Uterus (tissue), 4 donors: Measurements from ENCODE around the gene TRIM41. TPM values are rescaled to one million over a fixed set of nuclear protein-coding genes. Genes with fewer than 3 reads are reported as not detected.

Source experiments
- DNase-seq, 2 donors: peaks; one replicate each; pipeline ENCODE4 v3.0.0-alpha.2; 2019 to 2020
- H3K27ac ChIP-seq, 2 donors: fragments of 200-600 bp; sonication (generic); 1 replicate in 1 of 2; 2 replicates in 1 of 2; pipeline ENCODE4 v1.5.1; 2016 to 2018
- H3K27me3 ChIP-seq, 2 donors: fragments of 200-600 bp; sonication (generic); one replicate each; pipeline ENCODE4 v1.5.1; 2018 to 2019; ENCODE audit warnings: control low read depth in 1 of 2
- H3K36me3 ChIP-seq, 2 donors: fragments of 200-600 bp; sonication (generic); one replicate each; pipeline ENCODE4 v1.5.1; 2019; ENCODE audit warnings: control low read depth in 1 of 2
- H3K4me1 ChIP-seq, 2 donors: fragments of 200-600 bp; sonication (generic); one replicate each; pipeline ENCODE4 v1.5.1; 2018 to 2019; ENCODE audit warnings: control low read depth in 1 of 2
- H3K4me3 ChIP-seq, 2 donors: fragments of 200-600 bp; sonication (generic); 1 replicate in 1 of 2; 2 replicates in 1 of 2; pipeline ENCODE4 v1.5.1; 2018 to 2019; ENCODE audit warnings: mild to moderate bottlenecking in 1 of 2
- H3K9me3 ChIP-seq, 2 donors: fragments of 200-600 bp; sonication (generic); one replicate each; pipeline ENCODE4 v1.5.1; 2019; ENCODE audit warnings: control low read depth in 1 of 2
- CTCF ChIP-seq, 4 experiments: fragments of 200-600 bp in 2 of 4; fragments of 450-650 bp in 2 of 4; sonication (generic) in 2 of 4; IDR thresholded peaks; one replicate each; pipeline ENCODE4 v1.5.1; 2016 to 2019; ENCODE audit warnings: antibody characterized with exemption in 4 of 4, mild to moderate bottlenecking in 2 of 4, moderate library complexity in 1 of 4
- POLR2A ChIP-seq, 2 donors: fragments of 450-650 bp; IDR thresholded peaks; one replicate each; pipeline ENCODE4 v1.6.1; 2016; ENCODE audit warnings: antibody characterized with exemption in 2 of 2, mild to moderate bottlenecking in 1 of 2, moderate library complexity in 1 of 2
- intact Hi-C: fragments of 100-400 bp; cut with DNase I; formaldehyde crosslinking; loops from one replicate; pipeline ENCODE4 v1.15.1; 2023; ENCODE audit warnings: low total_unique reads
- total RNA-seq, 4 donors: library from RNA; depleted of rRNA in 3 of 4; stranded (reverse); fragments of >200 nt in 3 of 4; gene quantifications; one replicate each; pipeline versions ENCODE4 v1.1.0 to v1.2.4, GENCODE V29; 2014 to 2023
- donor health status: DM: yes; HTN: yes; CAD: no.

TRIM41 gene
- total RNA-seq, 4 donors from 2014 or later, result 4.7 to 18.8 (median 12.2) TPM

DNA sequence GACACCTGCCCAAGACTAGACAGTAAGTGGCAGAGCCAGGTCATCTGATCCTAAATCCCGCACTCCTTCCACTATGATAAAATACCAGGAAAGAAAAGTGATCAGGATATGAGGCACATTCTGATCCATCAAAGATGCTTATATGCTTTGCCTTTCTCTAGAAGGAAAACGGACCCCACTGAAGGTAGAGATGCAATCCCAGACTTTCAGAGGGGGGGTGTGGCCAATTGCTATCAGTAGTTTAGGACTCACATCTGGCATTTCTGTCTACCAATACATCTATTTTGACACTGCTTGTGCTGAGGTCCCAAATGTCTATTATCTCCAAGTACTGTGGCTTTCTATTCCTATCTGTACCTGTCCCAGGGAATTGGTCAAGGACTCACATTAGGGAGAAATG is 36.2 kb downstream of the TRIM41 start:
- no peak for DNase-seq
- H3K9me3 ChIP-seq, result no peaks in the 10 kb centered on the region
- no peak for TF ChIP-seq CTCF (IDR thresholded peaks at IDR 0.05)
- TF ChIP-seq POLR2A (IDR thresholded peaks at IDR 0.05), result no peak
- H3K36me3 ChIP-seq, result no peaks in the 10 kb centered on the region
- H3K4me1 ChIP-seq, result peaks cover 11% of the 10 kb centered on the region in 2 donors
- peak overlapping the region; percentile 60 to 80 for H3K4me3 ChIP-seq
- intact Hi-C loops, result no loop called here
- no peaks in the 10 kb centered on the region for H3K27me3 ChIP-seq
- H3K27ac ChIP-seq, result peak overlapping the region; percentile 86 to 95

DNA sequence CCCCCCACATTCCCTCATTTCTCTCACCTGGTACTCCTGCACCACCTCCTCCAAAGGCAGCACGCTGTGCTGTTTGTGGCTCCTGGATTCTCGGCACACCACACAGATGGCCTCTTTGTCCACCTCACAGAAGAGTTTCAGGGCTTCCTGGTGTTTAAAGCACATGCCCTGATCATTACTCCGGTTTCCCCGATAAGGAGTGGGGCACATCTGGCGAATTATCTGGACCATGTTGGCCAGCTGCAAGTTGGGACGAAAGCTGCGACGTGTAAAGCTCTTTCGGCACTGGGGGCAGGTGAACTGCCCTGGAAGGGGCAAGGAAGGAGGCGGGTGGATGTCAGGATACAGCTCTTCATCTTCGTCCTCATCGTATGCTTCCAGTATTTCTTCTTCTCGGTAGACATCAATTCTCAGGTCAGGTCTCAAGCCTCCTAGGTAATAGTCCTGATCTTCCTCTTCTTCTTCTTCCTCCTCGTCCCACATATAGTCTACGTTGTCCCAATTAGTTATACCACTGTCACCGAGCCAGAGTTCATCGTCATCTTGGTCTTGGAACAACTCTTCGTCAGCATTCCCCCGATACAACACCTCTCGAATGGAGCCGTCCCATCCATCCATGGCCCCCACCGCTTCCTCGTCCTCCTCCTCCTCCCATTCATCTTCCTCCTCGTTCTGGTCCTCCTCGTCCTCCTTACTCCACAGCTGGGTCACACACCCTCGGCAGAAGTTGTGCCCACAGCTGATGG is 37.1 kb downstream of the TRIM41 start:
- TF ChIP-seq CTCF (IDR thresholded peaks at IDR 0.05) (no peak), POLR2A (IDR thresholded peaks at IDR 0.05) (no peak)
- intact Hi-C loops, result no loop called here
- Histone ChIP-seq H3K27ac (peak overlapping the region; percentile 86 to 95), H3K4me3 (peak overlapping the region; percentile 60 to 80), H3K27me3 (no peaks in the 10 kb centered on the region), H3K36me3 (no peaks in the 10 kb centered on the region), H3K4me1 (peaks cover 11% of the 10 kb centered on the region in 2 donors), H3K9me3 (no peaks in the 10 kb centered on the region)
- DNase-seq, result no peak

- peak; percentile 83 to 87 for DNase-seq
- Histone ChIP-seq H3K27ac (peak within 1 kb of the TSS; percentile 86 to 95), H3K9me3 (no peaks in the 10 kb centered on the region), H3K4me3 (peak within 1 kb of the TSS; percentile 60 to 80), H3K27me3 (no peaks in the 10 kb centered on the region), H3K4me1 (peaks cover 11% of the 10 kb centered on the region in 2 donors), H3K36me3 (no peaks in the 10 kb centered on the region)
- intact Hi-C loops, result no loop called here
- peak; percentile 49 to 85 for TF ChIP-seq POLR2A (IDR thresholded peaks at IDR 0.05)
- peak in 1 of 4 experiments; percentile 25 for TF ChIP-seq CTCF (IDR thresholded peaks at IDR 0.05)
Observed at GRCh38 chr5:181260720-181261319, 37.7 kb downstream of the TRIM41 start, which contains the start of gene TRIM52. TRIM52 (minus strand) TSS chr5:181261143; CDS start chr5:181260813, 330 bp downstream.

DNA sequence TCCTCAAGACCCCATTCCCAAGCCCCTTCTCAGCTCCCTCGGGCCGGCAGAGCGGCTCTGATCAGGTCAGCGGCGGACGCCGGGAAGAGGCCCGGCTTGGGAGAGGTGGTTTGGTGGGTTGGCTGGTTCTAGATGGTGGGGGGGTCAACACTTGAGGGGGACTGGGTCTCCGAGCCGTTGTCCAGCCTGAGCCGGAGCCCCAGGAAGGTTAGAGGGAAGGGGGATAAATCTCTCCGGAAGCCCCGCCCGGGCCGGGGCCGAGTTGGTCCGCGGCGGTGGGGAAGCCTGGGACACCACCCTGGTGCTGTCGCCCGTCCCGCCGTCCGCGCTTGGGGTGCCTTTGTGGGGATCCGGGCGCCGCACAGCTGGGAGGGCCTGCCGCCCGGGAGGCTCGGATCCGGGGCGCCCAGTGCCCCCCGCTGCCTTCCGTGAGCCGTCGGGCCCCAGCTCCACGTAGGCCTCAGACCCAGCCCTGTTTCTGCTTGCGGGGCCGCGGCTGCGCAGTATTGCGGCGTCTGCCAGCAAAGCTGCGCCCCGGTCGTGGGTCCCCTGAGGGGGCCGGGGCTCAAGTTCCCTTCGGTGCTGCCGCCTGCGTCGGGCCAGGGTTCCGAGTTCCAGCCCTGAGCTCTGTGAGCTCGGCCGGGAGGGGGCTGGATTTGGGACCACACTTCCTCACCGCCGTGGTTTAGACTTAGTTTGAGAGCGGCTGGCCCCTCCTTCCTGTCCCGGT is 38.4 kb downstream of the TRIM41 start:
- peak; percentile 62 to 63 for DNase-seq
- H3K4me1 ChIP-seq, result peaks cover 11% of the 10 kb centered on the region in 2 donors
- no peaks in the 10 kb centered on the region for H3K27me3 ChIP-seq
- peak in 1 of 2 donors; percentile 38 for TF ChIP-seq POLR2A (IDR thresholded peaks at IDR 0.05)
- no peak for TF ChIP-seq CTCF (IDR thresholded peaks at IDR 0.05)
- H3K9me3 ChIP-seq, result no peaks in the 10 kb centered on the region
- intact Hi-C loops, result no loop called here
- no peaks in the 10 kb centered on the region for H3K36me3 ChIP-seq
- H3K4me3 ChIP-seq, result peak overlapping the region; percentile 60 to 80
- peak overlapping the region; percentile 86 to 95 for H3K27ac ChIP-seq
